H1 (cell line): ENCODE measurements around the gene CYB561A3. TPM values are rescaled to one million over a fixed set of nuclear protein-coding genes. Genes with fewer than 3 reads are reported as not detected.

Experiments used
- CTCF ChIA-PET: fragments of 300-600 bp; sonication (Branson Sonifier 250); formaldehyde crosslinking; loops from one replicate; lab custom pipeline; 2021; ENCODE audit not compliant: partially characterized antibody; lab: Charles Lee
- POLR2A ChIA-PET: fragments of 300-600 bp; sonication (Branson Sonifier 250); formaldehyde crosslinking; loops from one replicate; lab custom pipeline; 2021; ENCODE audit warnings: inconsistent platforms; ENCODE audit not compliant: partially characterized antibody; lab: Charles Lee
- DNase-seq, 2 experiments: peaks; one replicate each; pipeline versions ENCODE4 v3.0.0 to v3.0.0-alpha.2; 2010 to 2022; ENCODE audit warnings: low spot score in 2 of 2, low read depth in 1 of 2, mixed read lengths in 1 of 2
- FAIRE-seq: peaks from 2 replicates; lab custom pipeline; 2011; peaks lifted over from hg19 to GRCh38; lab: Jason Lieb, UNC
- H2AFZ ChIP-seq: 2 replicates; pipeline ENCODE4 v1.8.1; 2012; ENCODE audit warnings: low read length, inconsistent platforms
- H2AK5ac ChIP-seq: 2 replicates; pipeline ENCODE4 v1.6.1; 2013; ENCODE audit warnings: low read depth, low read length
- H2BK120ac ChIP-seq: replicated peaks from 2 replicates; pipeline ENCODE3; 2013; ENCODE audit warnings: low read depth, low read length, inconsistent platforms
- H2BK12ac ChIP-seq: 2 replicates; pipeline ENCODE4 v1.6.1; 2013; ENCODE audit warnings: low read depth, low read length
- H2BK15ac ChIP-seq: 2 replicates; pipeline ENCODE4 v1.6.1; 2013; ENCODE audit warnings: low read length
- H2BK20ac ChIP-seq: 2 replicates; pipeline ENCODE4 v1.6.1; 2013; ENCODE audit warnings: low read length
- H2BK5ac ChIP-seq: 2 replicates; pipeline ENCODE4 v1.6.1; 2013; ENCODE audit warnings: low read depth, low read length
- H3K14ac ChIP-seq: 2 replicates; pipeline ENCODE4 v1.6.1; 2013; ENCODE audit warnings: inconsistent platforms; ENCODE audit not compliant: insufficient read length
- H3K18ac ChIP-seq: 2 replicates; pipeline ENCODE4 v1.6.1; 2013; ENCODE audit warnings: low read length; ENCODE audit errors: extremely low read depth
- H3K23ac ChIP-seq: 2 replicates; pipeline ENCODE4 v1.6.1; 2013; ENCODE audit warnings: inconsistent platforms; ENCODE audit not compliant: insufficient read length
- H3K23me2 ChIP-seq: 2 replicates; pipeline ENCODE4 v1.6.1; 2013; ENCODE audit warnings: low read depth, low read length
- H3K27ac ChIP-seq: 2 replicates; pipeline ENCODE4 v1.6.1; 2011; ENCODE audit warnings: low read depth, low read length, inconsistent platforms
- H3K27me3 ChIP-seq, 4 experiments: replicated peaks in 1 of 4; 1 replicate in 1 of 4; 2 replicates in 3 of 4; pipeline versions ENCODE4 v1.6.1 to v1.8.1; 2011 to 2013; ENCODE audit warnings: low read length in 3 of 4, mild to moderate bottlenecking in 3 of 4, inconsistent platforms in 2 of 4, mixed read lengths in 2 of 4, moderate library complexity in 1 of 4; ENCODE audit not compliant: control insufficient read depth in 3 of 4, insufficient read depth in 3 of 4; ENCODE audit errors: extremely low read depth in 1 of 4
- H3K36me3 ChIP-seq, 4 experiments: 2 replicates each; pipeline versions ENCODE4 v1.6.1 to v1.8.1; 2011 to 2013; ENCODE audit warnings: mild to moderate bottlenecking in 4 of 4, low read length in 3 of 4, moderate library complexity in 2 of 4, control low read depth in 1 of 4, inconsistent platforms in 1 of 4; ENCODE audit not compliant: insufficient read depth in 4 of 4, control insufficient read depth in 2 of 4
- H3K4ac ChIP-seq: replicated peaks from 2 replicates; pipeline ENCODE3; 2013; ENCODE audit warnings: low read length, low read depth, mixed read lengths, inconsistent platforms; ENCODE audit not compliant: insufficient read length
- H3K4me1 ChIP-seq, 4 experiments: replicated peaks in 1 of 4; 1 replicate in 1 of 4; 2 replicates in 3 of 4; pipeline versions ENCODE4 v1.6.1 to v1.8.1; 2011 to 2013; ENCODE audit warnings: low read length in 3 of 4, inconsistent platforms in 2 of 4, mixed read lengths in 1 of 4; ENCODE audit not compliant: insufficient read depth in 4 of 4, control insufficient read depth in 3 of 4
- H3K4me2 ChIP-seq, 2 experiments: 2 replicates each; pipeline versions ENCODE4 v1.6.1 to v1.8.1; 2011 to 2013; ENCODE audit warnings: low read depth in 2 of 2, low read length in 2 of 2, control low read depth in 1 of 2, inconsistent platforms in 1 of 2, mild to moderate bottlenecking in 1 of 2; ENCODE audit not compliant: insufficient read depth in 1 of 2
- H3K4me3 ChIP-seq, 4 experiments: fragments of 200-600, 300-600 bp in 1 of 4; sonication (generic), shearing (Covaris generic), sonication (Bioruptor Twin) in 1 of 4; 2 replicates each; pipeline versions ENCODE4 v1.5.1 to v1.8.1; 2011 to 2016; ENCODE audit warnings: low read length in 4 of 4, low read depth in 3 of 4, control low read depth in 2 of 4, inconsistent platforms in 2 of 4, mild to moderate bottlenecking in 2 of 4, mixed read lengths in 1 of 4, moderate library complexity in 1 of 4; ENCODE audit not compliant: insufficient read depth in 2 of 4; ENCODE audit errors: extremely low read depth in 1 of 4
- H3K56ac ChIP-seq: replicated peaks from 2 replicates; pipeline ENCODE3; 2013; ENCODE audit warnings: low read depth, mild to moderate bottlenecking, mixed read lengths, low read length, inconsistent platforms; ENCODE audit not compliant: insufficient read length
- H3K79me1 ChIP-seq: 2 replicates; pipeline ENCODE4 v1.6.1; 2013; ENCODE audit warnings: low read depth, low read length, control low read depth
- H3K79me2 ChIP-seq, 2 experiments: 2 replicates each; pipeline versions ENCODE4 v1.6.1 to v1.8.1; 2012 to 2013; ENCODE audit warnings: low read length in 2 of 2, mild to moderate bottlenecking in 2 of 2, inconsistent platforms in 1 of 2; ENCODE audit not compliant: insufficient read depth in 2 of 2, control insufficient read depth in 1 of 2
- H3K9ac ChIP-seq, 4 experiments: replicated peaks in 1 of 4; 1 replicate in 1 of 4; 2 replicates in 3 of 4; pipeline versions ENCODE4 v1.6.1 to v1.8.1; 2011 to 2013; ENCODE audit warnings: low read depth in 3 of 4, low read length in 3 of 4, control low read depth in 2 of 4, mild to moderate bottlenecking in 2 of 4, moderate library complexity in 2 of 4, inconsistent platforms in 1 of 4; ENCODE audit errors: extremely low read depth in 1 of 4
- H3K9me3 ChIP-seq, 2 experiments: 2 replicates each; pipeline versions ENCODE4 v1.6.1 to v1.8.1; 2012 to 2013; ENCODE audit warnings: mild to moderate bottlenecking in 2 of 2, moderate library complexity in 2 of 2, control low read depth in 1 of 2, inconsistent platforms in 1 of 2, low read depth in 1 of 2, low read length in 1 of 2, mixed read lengths in 1 of 2; ENCODE audit not compliant: insufficient read depth in 2 of 2
- H4K20me1 ChIP-seq, 2 experiments: replicated peaks in 1 of 2; 2 replicates each; pipeline versions ENCODE3 to v1.8.1; 2011 to 2013; ENCODE audit warnings: inconsistent platforms in 2 of 2, low read length in 2 of 2, mild to moderate bottlenecking in 1 of 2; ENCODE audit not compliant: insufficient read depth in 2 of 2, control insufficient read depth in 1 of 2
- H4K5ac ChIP-seq: 2 replicates; pipeline ENCODE4 v1.6.1; 2013; ENCODE audit warnings: low read length, low read depth, mixed read lengths, inconsistent platforms; ENCODE audit not compliant: insufficient read length
- H4K8ac ChIP-seq: 2 replicates; pipeline ENCODE4 v1.8.0; 2013; ENCODE audit warnings: mild to moderate bottlenecking, moderate library complexity, low read length, inconsistent platforms; ENCODE audit not compliant: insufficient read depth; ENCODE audit errors: extremely low read depth
- H4K91ac ChIP-seq: replicated peaks from 2 replicates; pipeline ENCODE3; 2013; ENCODE audit warnings: low read length, mixed read lengths, inconsistent platforms; ENCODE audit not compliant: insufficient read length
- BCL11A ChIP-seq, 2 experiments: IDR thresholded peaks; one replicate each; pipeline ENCODE4 v1.6.1; 2011; ENCODE audit warnings: low read depth in 2 of 2, low read length in 2 of 2, mild to moderate bottlenecking in 2 of 2
- CBX5 ChIP-seq: fragments of 300-800, 300-1000 bp; sonication (generic); IDR thresholded peaks from 2 replicates; pipeline ENCODE4 v1.7.1; 2016; ENCODE audit warnings: antibody characterized with exemption, low read length, low read depth
- CEBPB ChIP-seq: IDR thresholded peaks from 2 replicates; pipeline ENCODE4 v1.6.1; 2012; ENCODE audit warnings: low read depth, low read length
- CHD1 ChIP-seq: IDR thresholded peaks from 2 replicates; pipeline ENCODE4 v1.6.1; 2012; ENCODE audit warnings: low read depth, low read length, improper control_type of control experiment
- EZH2 ChIP-seq: fragments of 200-600 bp; sonication (generic); IDR thresholded peaks from 2 replicates; pipeline ENCODE4 v1.7.1; 2012; ENCODE audit warnings: low read depth, mild to moderate bottlenecking, moderate library complexity, low read length, inconsistent platforms; ENCODE audit not compliant: severe bottlenecking
- JUN ChIP-seq: IDR thresholded peaks from 2 replicates; pipeline ENCODE4 v1.6.1; 2011; ENCODE audit warnings: low read depth, mild to moderate bottlenecking, improper control_type of control experiment, low read length
- MAFK ChIP-seq: IDR thresholded peaks from 2 replicates; pipeline ENCODE4 v1.6.1; 2012; ENCODE audit warnings: low read depth, mild to moderate bottlenecking, improper control_type of control experiment, low read length
- RFX5 ChIP-seq: IDR thresholded peaks from 2 replicates; pipeline ENCODE4 v1.6.1; 2011; ENCODE audit warnings: low read depth, low read length, improper control_type of control experiment, borderline replicate concordance
- SP1 ChIP-seq: IDR thresholded peaks from 2 replicates; pipeline ENCODE4 v1.6.1; 2011; ENCODE audit warnings: low read depth, low read length
- TBP ChIP-seq: IDR thresholded peaks from 2 replicates; pipeline ENCODE4 v1.6.1; 2011; ENCODE audit warnings: low read depth, low read length, improper control_type of control experiment
- WGBS, 2 experiments: shearing (Covaris generic) in 1 of 2; methylation state at CpG; one replicate each; pipeline versions ENCODE4 v1.1.6 to v1.1.7; 2013 to 2015; ENCODE audit warnings: low lambda C conversion rate in 2 of 2, mixed read lengths in 2 of 2, inconsistent platforms in 1 of 2, low coverage in 1 of 2, missing lambda C conversion rate in 1 of 2; ENCODE audit not compliant: insufficient replicate concordance in 2 of 2, insufficient coverage in 1 of 2, insufficient read length in 1 of 2; ENCODE audit errors: extremely low coverage in 1 of 2, missing lambda C conversion rate in 1 of 2; 5-methylcytosine and 5-hydroxymethylcytosine counted together
- polyA plus RNA-seq, 7 experiments: library from polyadenylated mRNA; depleted of rRNA in 3 of 7; stranded (reverse) in 5 of 7; unstranded in 2 of 7; fragments of >200 nt in 5 of 7; fragments of 200-250 nt in 2 of 7; gene quantifications; 1 replicate in 5 of 7; 2 replicates in 1 of 7; 4 replicates in 1 of 7; pipeline versions ENCODE4 v1.2.1 to v1.2.3, GENCODE V29; 2011 to 2013; ENCODE audit warnings: missing spikeins in 2 of 7, mixed read lengths in 2 of 7
- total RNA-seq: library from RNA; stranded (reverse); fragmentation: NEBNext Ultra II Directional; extraction: Animal tissue kit (Norgen Biotek cat#: 25700); gene quantifications from 2 replicates; pipeline ENCODE4 v1.2.1, GENCODE V29; 2021
- TF ChIP-seq, protein P1 (sequence below): IDR thresholded peaks from 2 replicates; pipeline ENCODE4 v1.6.1; 2011; ENCODE audit warnings: low read length, improper control_type of control experiment
- TF ChIP-seq, protein P2 (sequence below): IDR thresholded peaks from 2 replicates; pipeline ENCODE4 v1.6.1; 2012; ENCODE audit warnings: low read length, inconsistent platforms

The CYB561A3 gene
- total and polyA plus RNA-seq, 2 of the 8 experiments (the other 6 are each of a cell fraction or from before 2014, with no cell fraction given): 29.6 to 41.2 TPM

DNA sequence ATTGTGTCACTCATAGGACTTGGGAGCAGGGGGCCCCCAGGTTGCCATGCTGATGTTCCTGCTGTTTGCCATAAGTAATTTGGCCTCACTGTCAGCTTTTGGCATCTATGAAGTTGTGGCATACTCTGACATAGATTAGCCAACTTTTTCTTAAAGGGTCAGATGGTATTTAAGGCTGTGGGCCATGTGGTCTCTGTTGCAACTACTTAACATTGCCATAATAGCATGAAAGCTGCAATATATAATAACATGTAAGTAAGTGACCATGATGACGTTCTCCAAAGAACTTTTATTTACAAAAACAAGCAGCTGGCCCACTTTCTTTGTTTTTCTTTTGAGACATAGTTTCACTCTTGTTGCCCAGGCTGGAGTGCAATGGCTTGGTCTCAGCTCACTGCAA is 28.5 kb upstream of the CYB561A3 start:
- H4K20me1 ChIP-seq: no peaks in the 10 kb centered on the region
- no peaks in the 10 kb centered on the region for H3K27me3 ChIP-seq
- no peak overlapping the region for H2AFZ ChIP-seq
- ChIA-PET CTCF (interaction anchor here (4.4 kb wide), 1 partner anchor 55 kb away, joined by 41 read pairs; the partner anchor contains the start of genes DDB1 and TKFC), POLR2A (interaction anchor here (0.8 to 8.0 kb wide), 7 partner anchors 12 to 56 kb away, joined by 3 to 108 read pairs (median 10); partner anchors contain the start of genes CYB561A3, DDB1, TKFC and TMEM138)
- no peaks in the 10 kb centered on the region for H3K79me1 ChIP-seq
- H4K8ac ChIP-seq: no peak overlapping the region
- H3K56ac ChIP-seq: no peak overlapping the region
- H2AK5ac ChIP-seq: no peak overlapping the region
- H3K9ac ChIP-seq: no peak overlapping the region
- no peak overlapping the region for H2BK12ac ChIP-seq
- no peak for DNase-seq
- 100% methylated on average over 1 of the region's 1 CpG; no CpG with 5 or more reads in 1 of the 2 experiments for WGBS, 2 experiments
- H3K4me1 ChIP-seq: peaks cover 0 to 2% (median 0%) of the 10 kb centered on the region in 4 experiments; a peak in 2 of 7 replicates
- no peaks in the 10 kb centered on the region; a peak in 1 of 4 replicates for H3K79me2 ChIP-seq
- H3K9me3 ChIP-seq: peaks cover 0 to 4% of the 10 kb centered on the region in 2 experiments; a peak in 1 of 4 replicates
- H3K14ac ChIP-seq: no peak overlapping the region
- no peak overlapping the region for H2BK15ac ChIP-seq
- no peak overlapping the region for H4K5ac ChIP-seq
- no peak overlapping the region for H2BK20ac ChIP-seq
- H3K4ac ChIP-seq: no peak overlapping the region
- no peak overlapping the region for H3K27ac ChIP-seq
- H3K23me2 ChIP-seq: peaks cover 12% of the 10 kb centered on the region
- H2BK5ac ChIP-seq: no peak overlapping the region
- no peak for FAIRE-seq
- H3K23ac ChIP-seq: no peak overlapping the region
- peaks cover 0 to 7% (median 3%) of the 10 kb centered on the region in 4 experiments; a peak in 3 of 8 replicates for H3K36me3 ChIP-seq
- no peak overlapping the region for H3K4me2 ChIP-seq
- no peak overlapping the region for H4K91ac ChIP-seq
- no peak overlapping the region for H2BK120ac ChIP-seq
- no peak overlapping the region for H3K4me3 ChIP-seq
- no peak overlapping the region for H3K18ac ChIP-seq
- TF ChIP-seq SP1 (no peak), JUN (no peak), CEBPB (no peak), BCL11A (IDR thresholded peaks at IDR 0.05; ENCODE audit: low read depth in 2 of 2, low read length in 2 of 2) (no peak), CBX5 (no peak), TBP (no peak), MAFK (no peak), EZH2 (no peak), CHD1 (no peak), RFX5 (no peak)
- TF ChIP-seq, protein P1, sequence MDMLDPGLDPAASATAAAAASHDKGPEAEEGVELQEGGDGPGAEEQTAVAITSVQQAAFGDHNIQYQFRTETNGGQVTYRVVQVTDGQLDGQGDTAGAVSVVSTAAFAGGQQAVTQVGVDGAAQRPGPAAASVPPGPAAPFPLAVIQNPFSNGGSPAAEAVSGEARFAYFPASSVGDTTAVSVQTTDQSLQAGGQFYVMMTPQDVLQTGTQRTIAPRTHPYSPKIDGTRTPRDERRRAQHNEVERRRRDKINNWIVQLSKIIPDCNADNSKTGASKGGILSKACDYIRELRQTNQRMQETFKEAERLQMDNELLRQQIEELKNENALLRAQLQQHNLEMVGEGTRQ: no peak
- TF ChIP-seq, protein P2, sequence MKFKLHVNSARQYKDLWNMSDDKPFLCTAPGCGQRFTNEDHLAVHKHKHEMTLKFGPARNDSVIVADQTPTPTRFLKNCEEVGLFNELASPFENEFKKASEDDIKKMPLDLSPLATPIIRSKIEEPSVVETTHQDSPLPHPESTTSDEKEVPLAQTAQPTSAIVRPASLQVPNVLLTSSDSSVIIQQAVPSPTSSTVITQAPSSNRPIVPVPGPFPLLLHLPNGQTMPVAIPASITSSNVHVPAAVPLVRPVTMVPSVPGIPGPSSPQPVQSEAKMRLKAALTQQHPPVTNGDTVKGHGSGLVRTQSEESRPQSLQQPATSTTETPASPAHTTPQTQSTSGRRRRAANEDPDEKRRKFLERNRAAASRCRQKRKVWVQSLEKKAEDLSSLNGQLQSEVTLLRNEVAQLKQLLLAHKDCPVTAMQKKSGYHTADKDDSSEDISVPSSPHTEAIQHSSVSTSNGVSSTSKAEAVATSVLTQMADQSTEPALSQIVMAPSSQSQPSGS: no peak
